ENCODE results near the gene SH3PXD2A. TPM values are rescaled to one million over a fixed set of nuclear protein-coding genes. Genes with fewer than 3 reads are reported as not detected.
A peak's percentile ranks its signal among the peaks of the same experiment; 100 is the strongest.

Gene SH3PXD2A
- total and polyA plus RNA-seq, 10 of the 15 experiments (the other 5 are each of a cell fraction or from before 2014, with no cell fraction given) = 0.63 to 14.0 (median 4.4) TPM

GRCh38 chr10:103833731-103834365, 21.5 kb downstream of the SH3PXD2A start:
- H3K9ac ChIP-seq (ENCODE audit: control insufficient read depth, insufficient read depth, low read length) = no peak overlapping the region
- in situ Hi-C loops (cut with MboI) (no loop called here), intact Hi-C loops (cut with micrococcal nuclease; ENCODE audit: unreplicated experiment) (no loop called here)
- TF ChIP-seq HDAC2 (IDR thresholded peaks at IDR 0.05) (no peak), MEF2B (IDR thresholded peaks at IDR 0.05; ENCODE audit: partially characterized antibody, poor library complexity, severe bottlenecking) (peak; percentile 14), TCF3 (IDR thresholded peaks at IDR 0.05; ENCODE audit: borderline replicate concordance, insufficient read depth, low read depth, low read length) (no peak), ZNF207 (IDR thresholded peaks at IDR 0.05; ENCODE audit: borderline replicate concordance) (no peak)
- no peak overlapping the region for H3K27ac ChIP-seq (ENCODE audit: control insufficient read depth, insufficient read depth)
- 28% methylated on average over 4 of the region's 5 CpGs for WGBS (ENCODE audit: insufficient coverage, insufficient replicate concordance, low lambda C conversion rate, missing lambda C conversion rate)
- no peaks in the 10 kb centered on the region; the same call in 2 of the 3 replicates for H3K9me3 ChIP-seq (replicated peaks; ENCODE audit: control insufficient read depth, insufficient read depth, low read length)
- no peak for ATAC-seq
- ChIA-PET POLR2A (no interaction called here), SMC1A (ENCODE audit: uncharacterized antibody, unreplicated experiment) (interaction anchor here (1.2 kb wide), 1 partner anchor 124 kb away, joined by 3 read pairs; no protein-coding TSS in a partner anchor), CTCF (no interaction called here), RAD21 (ENCODE audit: unreplicated experiment) (no interaction called here)
- H3K4me3 ChIP-seq = no peak overlapping the region
- BruUV-seq (replicated peaks) = no TSS peak
- H3K4me2 ChIP-seq (ENCODE audit: control insufficient read depth, insufficient read depth) = no peak overlapping the region
- no peak for DNase-seq (ENCODE audit: low read depth, low spot score)
- H4K20me1 ChIP-seq (ENCODE audit: control insufficient read depth, insufficient read depth) = no peaks in the 10 kb centered on the region
- H3K79me2 ChIP-seq (ENCODE audit: control insufficient read depth, insufficient read depth, low read length) = no peaks in the 10 kb centered on the region
- H3K27me3 ChIP-seq (replicated peaks in 1 of 2; ENCODE audit: control insufficient read depth in 2 of 2, insufficient read depth in 2 of 2, low read length in 1 of 2) = peaks cover 0 to 2% of the 10 kb centered on the region in 2 experiments; a peak in 2 of 4 replicates
- no peak for FAIRE-seq
- no peak overlapping the region for H2AFZ ChIP-seq (ENCODE audit: control insufficient read depth, low read depth, low read length)
- H3K4me1 ChIP-seq (ENCODE audit: control insufficient read depth, insufficient read depth, low read length) = no peaks in the 10 kb centered on the region
- no peaks in the 10 kb centered on the region for H3K36me3 ChIP-seq (ENCODE audit: control insufficient read depth in 2 of 2, insufficient read depth in 2 of 2, low read length in 1 of 2)

DNA sequence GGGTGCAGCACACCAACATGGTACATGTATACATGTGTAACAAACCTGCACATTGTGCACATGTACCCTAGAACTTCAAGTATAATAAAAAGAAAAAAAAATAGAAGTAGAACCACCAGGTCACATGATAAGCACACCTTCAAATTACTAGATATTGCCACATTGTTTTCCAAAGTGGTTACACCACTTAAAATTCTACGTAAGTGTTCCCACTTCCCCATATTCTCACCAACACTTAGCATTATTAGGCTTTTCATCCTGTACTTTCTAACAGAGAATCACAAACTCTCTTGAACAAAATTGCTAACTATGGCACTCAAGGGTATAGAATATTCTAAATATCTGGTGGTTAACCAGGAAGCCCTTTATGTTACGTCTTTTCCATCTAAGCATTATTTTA, 22.6 kb downstream of the SH3PXD2A start:
- Histone ChIP-seq H3K4me2 (ENCODE audit: control insufficient read depth, insufficient read depth) (no peak overlapping the region), H3K4me1 (ENCODE audit: control insufficient read depth, insufficient read depth, low read length) (no peaks in the 10 kb centered on the region), H3K79me2 (ENCODE audit: control insufficient read depth, insufficient read depth, low read length) (no peaks in the 10 kb centered on the region), H2AFZ (ENCODE audit: control insufficient read depth, low read depth, low read length) (no peak overlapping the region), H3K27me3 (replicated peaks in 1 of 2; ENCODE audit: control insufficient read depth in 2 of 2, insufficient read depth in 2 of 2, low read length in 1 of 2) (peaks cover 0 to 6% of the 10 kb centered on the region in 2 experiments; a peak in 2 of 4 replicates), H3K4me3 (no peak overlapping the region), H3K27ac (ENCODE audit: control insufficient read depth, insufficient read depth) (no peak overlapping the region), H4K20me1 (ENCODE audit: control insufficient read depth, insufficient read depth) (no peaks in the 10 kb centered on the region), H3K9me3 (replicated peaks; ENCODE audit: control insufficient read depth, insufficient read depth, low read length) (no peaks in the 10 kb centered on the region; the same call in 2 of the 3 replicates), H3K36me3 (ENCODE audit: control insufficient read depth in 2 of 2, insufficient read depth in 2 of 2, low read length in 1 of 2) (no peaks in the 10 kb centered on the region), H3K9ac (ENCODE audit: control insufficient read depth, insufficient read depth, low read length) (no peak overlapping the region)
- BruUV-seq (replicated peaks) = no TSS peak
- no peak for FAIRE-seq
- no peak for ATAC-seq
- in situ Hi-C loops (cut with MboI) = no loop called here
- ChIA-PET SMC1A (ENCODE audit: uncharacterized antibody, unreplicated experiment) (no interaction called here), CTCF (interaction anchor here (0.6 to 0.7 kb wide), 2 partner anchors 26 to 100 kb away, joined by 3 to 4 read pairs; no protein-coding TSS in a partner anchor), RAD21 (ENCODE audit: unreplicated experiment) (no interaction called here), POLR2A (no interaction called here)
- intact Hi-C loops (cut with micrococcal nuclease; ENCODE audit: unreplicated experiment) = no loop called here
- no peak for DNase-seq (ENCODE audit: low read depth, low spot score)
- WGBS (ENCODE audit: insufficient coverage, insufficient replicate concordance, low lambda C conversion rate, missing lambda C conversion rate) = 62% methylated on average over 2 of the region's 2 CpGs
- TF ChIP-seq PBX3 (IDR thresholded peaks at IDR 0.05; ENCODE audit: insufficient replicate concordance, low read depth, low read length) = no peak
- TF ChIP-seq POLR2AphosphoS2 (IDR thresholded peaks at IDR 0.05; ENCODE audit: low read depth, low read length) = no peak
- no peak for TF ChIP-seq ETV6 (conservative IDR thresholded peaks at IDR 0.05 in 1 of 2, IDR thresholded peaks at IDR 0.05 in 1 of 2; ENCODE audit: borderline replicate concordance in 1 of 2, low read depth in 1 of 2)
- no peak for TF ChIP-seq DPF2 (IDR thresholded peaks at IDR 0.05)
- TF ChIP-seq, protein P1, sequence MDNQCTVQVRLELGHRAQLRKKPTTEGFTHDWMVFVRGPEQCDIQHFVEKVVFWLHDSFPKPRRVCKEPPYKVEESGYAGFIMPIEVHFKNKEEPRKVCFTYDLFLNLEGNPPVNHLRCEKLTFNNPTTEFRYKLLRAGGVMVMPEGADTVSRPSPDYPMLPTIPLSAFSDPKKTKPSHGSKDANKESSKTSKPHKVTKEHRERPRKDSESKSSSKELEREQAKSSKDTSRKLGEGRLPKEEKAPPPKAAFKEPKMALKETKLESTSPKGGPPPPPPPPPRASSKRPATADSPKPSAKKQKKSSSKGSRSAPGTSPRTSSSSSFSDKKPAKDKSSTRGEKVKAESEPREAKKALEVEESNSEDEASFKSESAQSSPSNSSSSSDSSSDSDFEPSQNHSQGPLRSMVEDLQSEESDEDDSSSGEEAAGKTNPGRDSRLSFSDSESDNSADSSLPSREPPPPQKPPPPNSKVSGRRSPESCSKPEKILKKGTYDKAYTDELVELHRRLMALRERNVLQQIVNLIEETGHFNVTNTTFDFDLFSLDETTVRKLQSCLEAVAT (IDR thresholded peaks at IDR 0.05) = no peak
- TF ChIP-seq RUNX3 (IDR thresholded peaks at IDR 0.05; ENCODE audit: low read length) = no peak

Measured in GM12878 (cell line).